ENCODE measurements around the gene PFKFB3. TPM values are rescaled to one million over a fixed set of nuclear protein-coding genes. Genes with fewer than 3 reads are reported as not detected.
A peak's percentile ranks its signal among the peaks of the same experiment; 100 is the strongest.

PFKFB3 gene
- total and polyA plus RNA-seq, 2 of the 13 experiments (the other 11 are each of a cell fraction or from before 2014, with no cell fraction given): 1.2 to 13.3 TPM

DNA sequence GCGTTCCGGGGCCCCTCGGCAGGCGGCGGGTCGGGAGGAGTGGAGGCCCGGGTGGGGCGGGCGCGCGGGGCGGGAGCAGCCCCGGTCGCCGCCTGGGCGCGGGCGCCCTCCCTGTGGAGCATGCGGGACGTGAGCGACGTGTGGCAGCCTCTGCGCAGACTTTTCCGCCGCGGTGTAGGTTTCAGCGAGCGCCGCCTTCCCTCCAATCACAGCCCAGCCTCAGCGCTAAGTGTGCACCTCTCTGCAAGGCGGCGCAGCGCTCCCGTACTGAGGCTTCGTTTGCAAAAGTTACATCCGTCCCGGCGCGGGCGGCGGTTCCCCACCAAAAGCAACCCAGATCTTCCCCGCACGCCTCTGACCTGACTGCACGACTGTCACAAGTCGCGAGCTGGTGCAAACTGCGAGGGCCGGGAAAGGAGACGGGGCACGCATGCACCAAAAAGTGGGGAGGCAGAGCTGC lies 1.2 kb upstream of the PFKFB3 start (continued):
- TF ChIP-seq, protein P1, sequence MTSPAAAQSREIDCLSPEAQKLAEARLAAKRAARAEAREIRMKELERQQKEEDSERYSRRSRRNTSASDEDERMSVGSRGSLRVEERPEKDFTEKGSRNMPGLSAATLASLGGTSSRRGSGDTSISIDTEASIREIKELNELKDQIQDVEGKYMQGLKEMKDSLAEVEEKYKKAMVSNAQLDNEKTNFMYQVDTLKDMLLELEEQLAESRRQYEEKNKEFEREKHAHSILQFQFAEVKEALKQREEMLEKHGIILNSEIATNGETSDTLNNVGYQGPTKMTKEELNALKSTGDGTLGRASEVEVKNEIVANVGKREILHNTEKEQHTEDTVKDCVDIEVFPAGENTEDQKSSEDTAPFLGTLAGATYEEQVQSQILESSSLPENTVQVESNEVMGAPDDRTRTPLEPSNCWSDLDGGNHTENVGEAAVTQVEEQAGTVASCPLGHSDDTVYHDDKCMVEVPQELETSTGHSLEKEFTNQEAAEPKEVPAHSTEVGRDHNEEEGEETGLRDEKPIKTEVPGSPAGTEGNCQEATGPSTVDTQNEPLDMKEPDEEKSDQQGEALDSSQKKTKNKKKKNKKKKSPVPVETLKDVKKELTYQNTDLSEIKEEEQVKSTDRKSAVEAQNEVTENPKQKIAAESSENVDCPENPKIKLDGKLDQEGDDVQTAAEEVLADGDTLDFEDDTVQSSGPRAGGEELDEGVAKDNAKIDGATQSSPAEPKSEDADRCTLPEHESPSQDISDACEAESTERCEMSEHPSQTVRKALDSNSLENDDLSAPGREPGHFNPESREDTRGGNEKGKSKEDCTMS (CRISPR knock-in tag; conservative IDR thresholded peaks at IDR 0.05): no peak
- TF ChIP-seq ELF3 (CRISPR knock-in tag; IDR thresholded peaks at IDR 0.05) (0 out of 2 replicates have a peak, but pooled peaks have one; percentile 39), ZMYM4 (CRISPR knock-in tag; IDR thresholded peaks at IDR 0.05) (peak; percentile 19; the same call in 1 of the 2 replicates), ZNF33A (CRISPR knock-in tag; IDR thresholded peaks at IDR 0.05; ENCODE audit: borderline replicate concordance) (no peak), ZNF782 (CRISPR knock-in tag; IDR thresholded peaks at IDR 0.05; ENCODE audit: borderline replicate concordance) (no peak), SP5 (CRISPR knock-in tag; IDR thresholded peaks at IDR 0.05; ENCODE audit: borderline replicate concordance, low read depth) (no peak), KDM5A (IDR thresholded peaks at IDR 0.05; ENCODE audit: borderline replicate concordance, low read length) (no peak), ZNF275 (CRISPR knock-in tag; IDR thresholded peaks at IDR 0.05; ENCODE audit: borderline replicate concordance) (0 out of 2 replicates have a peak, but pooled peaks have one; percentile 46), SALL1 (CRISPR knock-in tag; IDR thresholded peaks at IDR 0.05) (peak; percentile 28; the same call in 1 of the 2 replicates), ZNF136 (CRISPR knock-in tag; IDR thresholded peaks at IDR 0.05; ENCODE audit: low read depth) (no peak), MED1 (CRISPR knock-in tag; IDR thresholded peaks at IDR 0.05) (0 out of 2 replicates have a peak, but pooled peaks have one; percentile 22), SRF (IDR thresholded peaks at IDR 0.05; ENCODE audit: low read depth, low read length) (no peak), ZNF616 (CRISPR knock-in tag; IDR thresholded peaks at IDR 0.05; ENCODE audit: low read depth) (no peak), TEAD3 (CRISPR knock-in tag; optimal IDR thresholded peaks at IDR 0.05; ENCODE audit: borderline replicate concordance) (no peak), ZNF124 (CRISPR knock-in tag; IDR thresholded peaks at IDR 0.05) (no peak), KDM3A (CRISPR knock-in tag; IDR thresholded peaks at IDR 0.05; ENCODE audit: low read depth) (no peak), CREB3 (CRISPR knock-in tag; IDR thresholded peaks at IDR 0.05) (no peak), ZNF160 (CRISPR knock-in tag; IDR thresholded peaks at IDR 0.05) (no peak), HOXA9 (CRISPR knock-in tag; IDR thresholded peaks at IDR 0.05; ENCODE audit: borderline replicate concordance) (no peak)
- TF ChIP-seq, protein P2, sequence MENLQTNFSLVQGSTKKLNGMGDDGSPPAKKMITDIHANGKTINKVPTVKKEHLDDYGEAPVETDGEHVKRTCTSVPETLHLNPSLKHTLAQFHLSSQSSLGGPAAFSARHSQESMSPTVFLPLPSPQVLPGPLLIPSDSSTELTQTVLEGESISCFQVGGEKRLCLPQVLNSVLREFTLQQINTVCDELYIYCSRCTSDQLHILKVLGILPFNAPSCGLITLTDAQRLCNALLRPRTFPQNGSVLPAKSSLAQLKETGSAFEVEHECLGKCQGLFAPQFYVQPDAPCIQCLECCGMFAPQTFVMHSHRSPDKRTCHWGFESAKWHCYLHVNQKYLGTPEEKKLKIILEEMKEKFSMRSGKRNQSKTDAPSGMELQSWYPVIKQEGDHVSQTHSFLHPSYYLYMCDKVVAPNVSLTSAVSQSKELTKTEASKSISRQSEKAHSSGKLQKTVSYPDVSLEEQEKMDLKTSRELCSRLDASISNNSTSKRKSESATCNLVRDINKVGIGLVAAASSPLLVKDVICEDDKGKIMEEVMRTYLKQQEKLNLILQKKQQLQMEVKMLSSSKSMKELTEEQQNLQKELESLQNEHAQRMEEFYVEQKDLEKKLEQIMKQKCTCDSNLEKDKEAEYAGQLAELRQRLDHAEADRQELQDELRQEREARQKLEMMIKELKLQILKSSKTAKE (CRISPR knock-in tag; IDR thresholded peaks at IDR 0.05; ENCODE audit: borderline replicate concordance): 0 out of 2 replicates have a peak, but pooled peaks have one; percentile 52
- TF ChIP-seq, protein P3, sequence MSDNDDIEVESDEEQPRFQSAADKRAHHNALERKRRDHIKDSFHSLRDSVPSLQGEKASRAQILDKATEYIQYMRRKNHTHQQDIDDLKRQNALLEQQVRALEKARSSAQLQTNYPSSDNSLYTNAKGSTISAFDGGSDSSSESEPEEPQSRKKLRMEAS (IDR thresholded peaks at IDR 0.05): peak; percentile 52
- TF ChIP-seq, protein P4, sequence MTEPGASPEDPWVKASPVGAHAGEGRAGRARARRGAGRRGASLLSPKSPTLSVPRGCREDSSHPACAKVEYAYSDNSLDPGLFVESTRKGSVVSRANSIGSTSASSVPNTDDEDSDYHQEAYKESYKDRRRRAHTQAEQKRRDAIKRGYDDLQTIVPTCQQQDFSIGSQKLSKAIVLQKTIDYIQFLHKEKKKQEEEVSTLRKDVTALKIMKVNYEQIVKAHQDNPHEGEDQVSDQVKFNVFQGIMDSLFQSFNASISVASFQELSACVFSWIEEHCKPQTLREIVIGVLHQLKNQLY (CRISPR knock-in tag; IDR thresholded peaks at IDR 0.05): no peak
